A549 (cell line): Measurements from ENCODE around the gene MAPKAPK3. TPM values are rescaled to one million over a fixed set of nuclear protein-coding genes. Genes with fewer than 3 reads are reported as not detected.
A peak's percentile ranks its signal among the peaks of the same experiment; 100 is the strongest.
"Not testable (repeated sequence)": the region's sequence is repeated elsewhere in the genome, so short reads cannot be mapped to it uniquely, and the experiment has no call there.

Source experiments
- ATAC-seq, 2 experiments: fragments of 200-7000 bp in 1 of 2; fragments of >200 bp in 1 of 2; cut with Nextera tagmentation in 1 of 2; cut with Tn5 transposase in 1 of 2; 3 replicates each; pipeline versions ENCODE4 v1.8.0 to v1.9.1; 2018 to 2020; ENCODE audit warnings: mild to moderate bottlenecking in 1 of 2, moderate library complexity in 1 of 2
- CTCF ChIA-PET: fragments of 300-600 bp; sonication (Branson Sonifier 250); formaldehyde crosslinking; extraction: SDS; loops from one replicate; lab custom pipeline; 2021; ENCODE audit warnings: antibody characterized with exemption, inconsistent platforms; lab: Yijun Ruan, JAX
- POLR2A ChIA-PET: fragments of 350-600 bp; formaldehyde crosslinking; extraction: SDS; loops from one replicate; lab custom pipeline; 2021; ENCODE audit warnings: antibody characterized with exemption, inconsistent platforms; lab: Yijun Ruan, JAX
- DNase-seq, 2 experiments: peaks; one replicate each; pipeline versions ENCODE4 v3.0.0 to v3.0.0-alpha.2; 2011 to 2016; ENCODE audit warnings: low read depth in 1 of 2, low spot score in 1 of 2
- FAIRE-seq: peaks from 2 replicates; lab custom pipeline; 2011; peaks lifted over from hg19 to GRCh38; lab: Jason Lieb, UNC
- H3K27ac ChIP-seq, 2 experiments: fragments of >200 bp; sonication (Bioruptor Twin); formaldehyde crosslinking; 3 replicates each; pipeline ENCODE4 v1.5.1; 2016 to 2017
- H3K4me1 ChIP-seq: fragments of >200 bp; sonication (Bioruptor Twin); formaldehyde crosslinking; 3 replicates; pipeline ENCODE4 v1.6.1; 2016
- H3K4me2 ChIP-seq: fragments of >200 bp; sonication (Bioruptor Twin); formaldehyde crosslinking; 3 replicates; pipeline ENCODE4 v1.6.1; 2016
- H3K4me3 ChIP-seq: fragments of >200 bp; sonication (Bioruptor Twin); formaldehyde crosslinking; 3 replicates; pipeline ENCODE4 v1.5.1; 2016
- H3K9me3 ChIP-seq: fragments of >200 bp; sonication (Bioruptor Twin); formaldehyde crosslinking; 3 replicates; pipeline ENCODE4 v1.6.1; 2016
- BHLHE40 ChIP-seq: IDR thresholded peaks from 2 replicates; pipeline ENCODE4 v1.6.1; 2012; ENCODE audit warnings: low read depth, low read length, inconsistent platforms
- CHD2 ChIP-seq: fragments of 150-350 bp; IDR thresholded peaks from 2 replicates; pipeline ENCODE4 v1.6.1; 2014; ENCODE audit warnings: low read length; ENCODE audit not compliant: partially characterized antibody
- CHD4 ChIP-seq: fragments of 200-600 bp; sonication (generic); IDR thresholded peaks from 2 replicates; pipeline ENCODE4 v1.6.1; 2016; ENCODE audit warnings: antibody characterized with exemption, mild to moderate bottlenecking, borderline replicate concordance
- EHF ChIP-seq: fragments of 250-450 bp; sonication (Bioruptor Pico); IDR thresholded peaks from 2 replicates; pipeline ENCODE4 v1.5.0; 2020; ENCODE audit warnings: mild to moderate bottlenecking
- EHMT2 ChIP-seq: fragments of 200-600 bp; sonication (generic); IDR thresholded peaks from 2 replicates; pipeline ENCODE4 v1.6.1; 2016; ENCODE audit warnings: antibody characterized with exemption, low read depth, mild to moderate bottlenecking, moderate library complexity
- FOSB ChIP-seq: fragments of 250-450 bp; sonication (Bioruptor Pico); IDR thresholded peaks from 2 replicates; pipeline ENCODE4 v1.5.0; 2020; ENCODE audit warnings: mild to moderate bottlenecking, moderate library complexity
- FOXS1 ChIP-seq: fragments of 250-450 bp; sonication (Bioruptor Pico); IDR thresholded peaks from 2 replicates; pipeline ENCODE4 v1.5.0; 2020; ENCODE audit warnings: mild to moderate bottlenecking, moderate library complexity
- HES2 ChIP-seq: fragments of >200 bp; sonication (Bioruptor Twin); formaldehyde crosslinking; IDR thresholded peaks from 2 replicates; pipeline ENCODE4 v1.6.1; 2016
- HOXB13 ChIP-seq: fragments of 250-450 bp; sonication (Bioruptor Pico); IDR thresholded peaks from 2 replicates; pipeline ENCODE4 v1.5.0; 2020; ENCODE audit warnings: low read depth, mild to moderate bottlenecking, moderate library complexity
- KDM5A ChIP-seq: fragments of 200-600 bp; sonication (generic); IDR thresholded peaks from 2 replicates; pipeline ENCODE4 v1.6.1; 2016; ENCODE audit warnings: antibody characterized with exemption, mild to moderate bottlenecking
- MAFK ChIP-seq: fragments of 450-650 bp; IDR thresholded peaks from 2 replicates; pipeline ENCODE4 v1.6.1; 2014; ENCODE audit not compliant: partially characterized antibody
- MAZ ChIP-seq: fragments of 150-350 bp; IDR thresholded peaks from 2 replicates; pipeline ENCODE4 v1.6.1; 2014; ENCODE audit warnings: antibody characterized with exemption, low read depth, low read length, borderline replicate concordance
- NFE2L2 ChIP-seq: fragments of 150-350 bp; conservative IDR thresholded peaks from 2 replicates; pipeline ENCODE4 v1.6.1; 2014; ENCODE audit warnings: low read length
- NR3C1 ChIP-seq: fragments of >200 bp; sonication (Bioruptor Twin); formaldehyde crosslinking; IDR thresholded peaks from 3 replicates; pipeline ENCODE4 v1.6.1; 2017
- RAD21 ChIP-seq, 2 experiments: fragments of >200 bp in 1 of 2; sonication (Bioruptor Twin) in 1 of 2; formaldehyde crosslinking in 1 of 2; IDR thresholded peaks in 1 of 2; conservative IDR thresholded peaks in 1 of 2; 2 replicates in 1 of 2; 3 replicates in 1 of 2; pipeline ENCODE4 v1.6.1; 2012 to 2018; ENCODE audit warnings: inconsistent platforms in 1 of 2
- RARB ChIP-seq: fragments of 250-450 bp; sonication (Bioruptor Pico); IDR thresholded peaks from 2 replicates; pipeline ENCODE4 v1.8.0; 2021; ENCODE audit warnings: mild to moderate bottlenecking, moderate library complexity
- RCOR1 ChIP-seq: fragments of 150-350 bp; IDR thresholded peaks from 2 replicates; pipeline ENCODE4 v1.6.1; 2014; ENCODE audit warnings: antibody characterized with exemption, low read length, low read depth
- REST ChIP-seq: fragments of 200-600 bp; sonication (generic); IDR thresholded peaks from 2 replicates; pipeline ENCODE4 v1.6.1; 2016; ENCODE audit warnings: antibody characterized with exemption, mild to moderate bottlenecking, moderate library complexity
- SMC3 ChIP-seq: fragments of >200 bp; sonication (Bioruptor Twin); formaldehyde crosslinking; IDR thresholded peaks from 3 replicates; pipeline ENCODE4 v1.6.1; 2018; ENCODE audit warnings: inconsistent platforms
- ZNF302 ChIP-seq: fragments of 250-450 bp; sonication (Bioruptor Pico); IDR thresholded peaks from 2 replicates; pipeline ENCODE4 v1.9.0; 2021; ENCODE audit warnings: inconsistent platforms, mild to moderate bottlenecking, moderate library complexity
- WGBS: methylation state at CpG from one replicate; pipeline ENCODE4 v1.1.6; 2017; ENCODE audit errors: missing lambda C conversion rate; 5-methylcytosine and 5-hydroxymethylcytosine counted together
- polyA plus RNA-seq, 4 experiments: library from polyadenylated mRNA; depleted of rRNA in 3 of 4; stranded (reverse); fragments of >200 nt; fragmentation: RNase III in 1 of 4; extraction: RNeasy Plus Mini Kit Qiagen cat#74134 plus additional on column Dnase treatment in 1 of 4; gene quantifications; 2 replicates in 3 of 4; 3 replicates in 1 of 4; pipeline ENCODE4 v1.2.3, GENCODE V29; 2011 to 2017
- TF ChIP-seq, protein P1 (sequence below): fragments of >200 bp; sonication (Bioruptor Twin); formaldehyde crosslinking; IDR thresholded peaks from 3 replicates; pipeline ENCODE4 v1.6.1; 2016
- TF ChIP-seq, protein P2 (sequence below): IDR thresholded peaks from 2 replicates; pipeline ENCODE4 v1.6.1; 2012

The MAPKAPK3 gene
- polyA plus RNA-seq, 2 of the 4 experiments (the other 2 are of a cell fraction) = 14.6 to 16.5 TPM

DNA sequence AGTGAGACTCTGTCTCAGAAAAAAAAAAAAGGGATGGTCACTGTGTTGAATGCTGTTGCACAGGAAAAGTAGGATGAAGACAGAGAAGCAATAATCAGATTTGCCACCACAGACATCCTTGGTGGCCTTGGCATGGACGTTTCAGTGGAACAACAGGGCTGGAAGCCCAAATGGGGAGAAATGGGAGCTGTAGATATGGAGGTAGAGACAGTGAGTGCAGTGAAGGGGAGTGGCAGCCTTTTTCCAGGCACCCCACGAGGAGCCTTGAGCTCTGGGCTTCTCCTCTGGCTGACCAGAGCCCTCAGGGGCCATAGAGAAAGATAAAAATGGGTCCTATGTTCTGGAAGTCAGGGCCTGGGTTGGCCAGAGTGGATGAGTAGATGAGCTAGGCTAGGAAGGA is 45.5 kb downstream of the MAPKAPK3 start:
- TF ChIP-seq, protein P1, sequence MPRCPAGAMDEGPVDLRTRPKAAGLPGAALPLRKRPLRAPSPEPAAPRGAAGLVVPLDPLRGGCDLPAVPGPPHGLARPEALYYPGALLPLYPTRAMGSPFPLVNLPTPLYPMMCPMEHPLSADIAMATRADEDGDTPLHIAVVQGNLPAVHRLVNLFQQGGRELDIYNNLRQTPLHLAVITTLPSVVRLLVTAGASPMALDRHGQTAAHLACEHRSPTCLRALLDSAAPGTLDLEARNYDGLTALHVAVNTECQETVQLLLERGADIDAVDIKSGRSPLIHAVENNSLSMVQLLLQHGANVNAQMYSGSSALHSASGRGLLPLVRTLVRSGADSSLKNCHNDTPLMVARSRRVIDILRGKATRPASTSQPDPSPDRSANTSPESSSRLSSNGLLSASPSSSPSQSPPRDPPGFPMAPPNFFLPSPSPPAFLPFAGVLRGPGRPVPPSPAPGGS = no peak
- TF ChIP-seq NR3C1 = no peak
- 6% methylated on average over 2 of the region's 2 CpGs for WGBS
- Histone ChIP-seq H3K4me2 (no peak overlapping the region), H3K4me3 (no peak overlapping the region), H3K4me1 (peaks cover 13% of the 10 kb centered on the region; the same call in 2 of the 3 replicates), H3K27ac (no peak overlapping the region), H3K9me3 (no peaks in the 10 kb centered on the region)
- FAIRE-seq = no peak
- ATAC-seq = peak in 1 of 2 experiments; percentile 20; a peak in 1 of 6 replicates
- ChIA-PET CTCF (interaction anchor here (1.1 to 1.2 kb wide), 2 partner anchors 9 to 35 kb away, joined by 4 to 8 read pairs; no protein-coding TSS in a partner anchor), POLR2A (no interaction called here)
- no peak for DNase-seq

DNA sequence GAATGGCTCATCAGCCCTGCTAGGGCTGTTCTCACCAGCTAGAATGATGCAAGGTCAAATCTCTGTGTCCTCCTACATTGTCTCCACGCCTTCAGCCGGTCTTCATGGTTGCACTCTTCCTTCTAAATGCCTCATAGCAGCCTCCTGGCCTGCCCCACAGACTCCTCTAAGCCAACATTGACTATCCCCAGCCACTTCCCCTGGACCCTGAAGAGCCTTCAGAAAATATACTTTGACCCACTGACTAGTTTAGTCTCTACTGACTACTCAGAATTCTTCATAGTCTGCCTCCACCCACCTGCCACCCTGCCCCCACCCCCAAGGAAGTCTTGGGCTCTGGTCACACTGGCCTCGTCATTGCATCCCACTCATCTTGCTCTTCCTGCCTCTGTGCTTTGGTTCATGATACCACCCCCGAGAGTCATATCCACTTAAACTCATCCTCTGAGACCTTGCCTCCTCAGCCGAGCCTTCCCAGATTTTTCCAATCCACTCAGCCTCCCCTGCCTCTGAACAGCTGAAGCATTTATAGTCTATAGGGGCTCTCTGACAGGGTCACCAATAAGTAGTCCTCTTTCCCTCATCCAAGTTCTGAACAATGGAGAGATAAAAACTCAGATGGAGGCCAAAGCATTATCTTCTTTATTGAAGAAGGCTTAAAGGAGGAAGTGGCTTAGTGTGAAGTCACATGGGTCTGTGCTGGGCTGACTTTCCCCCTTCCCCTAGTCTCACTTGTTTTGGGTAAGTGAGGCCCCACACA is 48.3 kb downstream of the MAPKAPK3 start:
- Histone ChIP-seq H3K27ac (no peak overlapping the region), H3K4me2 (no peak overlapping the region), H3K4me1 (peaks cover 13% of the 10 kb centered on the region; the same call in 2 of the 3 replicates), H3K9me3 (no peaks in the 10 kb centered on the region), H3K4me3 (no peak overlapping the region)
- CTCF ChIA-PET = interaction anchor here (0.6 kb wide), 1 partner anchor 37 kb away, joined by 3 read pairs; no protein-coding TSS in a partner anchor
- no peak for FAIRE-seq
- no peak for DNase-seq
- no peak for ATAC-seq
- TF ChIP-seq RAD21 (conservative IDR thresholded peaks at IDR 0.05 in 1 of 2, IDR thresholded peaks at IDR 0.05 in 1 of 2) (no peak), SMC3 (no peak), HOXB13 (no peak), CHD2 (no peak), NFE2L2 (no peak)
- 85% methylated on average over 5 of the region's 5 CpGs for WGBS
- POLR2A ChIA-PET = no interaction called here

GRCh38 chr3:50665841-50666115 is 48.8 kb downstream of the MAPKAPK3 start:
- peaks cover 15% of the 10 kb centered on the region for H3K4me1 ChIP-seq
- H3K4me3 ChIP-seq, POLR2A ChIA-PET, H3K9me3 ChIP-seq, H3K4me2 ChIP-seq, H3K27ac ChIP-seq, FAIRE-seq, ATAC-seq, DNase-seq: not testable (repeated sequence)
- CTCF ChIA-PET = interaction anchor here (0.6 to 2.4 kb wide), 2 partner anchors 10 to 38 kb away, joined by 3 to 9 read pairs; partner anchors contain the start of gene DOCK3
- 75% methylated on average over 9 of the region's 9 CpGs for WGBS

DNA sequence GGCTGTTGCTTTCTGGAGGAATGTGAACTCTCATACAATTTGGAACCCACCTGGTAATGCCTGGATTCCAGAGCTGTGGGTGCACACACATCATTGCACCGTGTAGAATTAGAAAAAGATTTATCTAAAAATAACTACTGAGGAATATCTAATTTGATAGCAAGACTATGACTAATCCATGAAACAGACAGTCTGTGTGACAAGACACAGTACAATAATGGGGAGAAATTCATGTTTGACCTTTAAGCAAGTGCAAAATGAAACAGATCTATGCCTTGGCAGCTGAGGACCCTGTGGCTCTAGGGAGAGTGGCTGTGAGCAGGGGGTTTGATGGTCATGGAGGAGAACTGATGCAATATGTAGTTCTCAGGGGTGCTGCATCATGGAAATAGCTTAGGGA is 49.9 kb downstream of the MAPKAPK3 start:
- ChIA-PET CTCF (interaction anchor here (1.0 to 2.4 kb wide), 5 partner anchors 9 to 722 kb away, joined by 3 to 10 read pairs (median 4); partner anchors contain the start of genes DOCK3 and MAPKAPK3), POLR2A (no interaction called here)
- H3K4me3 ChIP-seq = no peak overlapping the region
- no peak for ATAC-seq
- DNase-seq = no peak
- TF ChIP-seq NR3C1 (no peak), EHF (CRISPR knock-in tag) (no peak), BHLHE40 (no peak), RARB (CRISPR knock-in tag) (no peak), HOXB13 (no peak), FOXS1 (CRISPR knock-in tag) (no peak), EHMT2 (no peak), HES2 (no peak), RCOR1 (no peak), ZNF302 (CRISPR knock-in tag) (no peak), NFE2L2 (no peak), KDM5A (no peak), FOSB (CRISPR knock-in tag) (no peak), MAFK (no peak), REST (no peak), CHD4 (no peak), MAZ (no peak)
- TF ChIP-seq, protein P2, sequence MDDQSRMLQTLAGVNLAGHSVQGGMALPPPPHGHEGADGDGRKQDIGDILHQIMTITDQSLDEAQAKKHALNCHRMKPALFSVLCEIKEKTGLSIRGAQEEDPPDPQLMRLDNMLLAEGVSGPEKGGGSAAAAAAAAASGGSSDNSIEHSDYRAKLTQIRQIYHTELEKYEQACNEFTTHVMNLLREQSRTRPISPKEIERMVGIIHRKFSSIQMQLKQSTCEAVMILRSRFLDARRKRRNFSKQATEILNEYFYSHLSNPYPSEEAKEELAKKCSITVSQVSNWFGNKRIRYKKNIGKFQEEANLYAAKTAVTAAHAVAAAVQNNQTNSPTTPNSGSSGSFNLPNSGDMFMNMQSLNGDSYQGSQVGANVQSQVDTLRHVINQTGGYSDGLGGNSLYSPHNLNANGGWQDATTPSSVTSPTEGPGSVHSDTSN = no peak
- peaks cover 25% of the 10 kb centered on the region for H3K4me1 ChIP-seq
- FAIRE-seq = no peak
- peak overlapping the region; percentile 30; the same call in 1 of the 3 replicates for H3K4me2 ChIP-seq
- no peaks in the 10 kb centered on the region for H3K9me3 ChIP-seq
- 10% methylated on average over 1 of the region's 1 CpG for WGBS
- H3K27ac ChIP-seq = no peak overlapping the region
